Islet of Langerhans (tissue), 1 donor: ENCODE data around the gene STING1.
"Not testable (repeated sequence)": the region's sequence is repeated elsewhere in the genome, so short reads cannot be mapped to it uniquely, and the experiment has no call there.

Source experiments
- FAIRE-seq: peaks from one replicate; lab custom pipeline; 2011; peaks lifted over from hg19 to GRCh38; lab: Jason Lieb, UNC

STING1 gene

DNA sequence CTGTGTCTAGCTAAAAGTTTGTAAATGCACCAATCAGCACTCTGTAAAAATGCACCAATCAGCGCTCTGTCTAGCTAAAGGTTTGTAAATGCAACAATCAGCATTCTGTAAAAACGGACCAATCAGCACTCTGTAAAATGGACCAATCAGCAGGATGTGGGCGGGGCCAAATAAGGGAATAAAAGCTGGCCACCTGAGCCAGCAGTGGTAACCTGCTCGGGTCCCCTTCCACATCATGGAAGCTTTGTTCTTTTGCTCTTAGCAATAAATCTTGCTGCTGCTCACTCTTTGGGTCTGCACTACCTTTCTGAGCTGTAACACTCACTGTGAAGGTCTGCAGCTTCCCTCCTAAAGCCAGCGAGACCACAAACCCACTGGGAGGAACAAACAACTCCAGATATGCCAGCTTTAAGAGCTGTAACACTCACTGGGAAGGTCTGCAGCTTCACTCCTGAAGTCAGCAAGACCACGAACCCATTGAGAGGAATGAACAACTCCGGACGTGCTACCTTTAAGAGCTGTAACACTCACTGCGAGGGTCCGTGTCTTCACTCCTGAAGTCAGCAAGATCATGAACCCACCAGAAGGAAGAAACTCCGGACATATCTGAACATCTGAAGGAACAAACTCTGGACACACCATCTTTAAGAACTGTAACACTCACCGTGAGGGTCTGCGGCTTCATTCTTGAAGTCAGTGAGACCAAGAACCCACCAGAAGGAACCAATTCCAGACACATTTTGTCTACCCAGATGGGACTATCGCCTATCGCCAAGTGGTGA, 20.7 kb upstream of the STING1 start:
- not testable (repeated sequence) for FAIRE-seq

DNA sequence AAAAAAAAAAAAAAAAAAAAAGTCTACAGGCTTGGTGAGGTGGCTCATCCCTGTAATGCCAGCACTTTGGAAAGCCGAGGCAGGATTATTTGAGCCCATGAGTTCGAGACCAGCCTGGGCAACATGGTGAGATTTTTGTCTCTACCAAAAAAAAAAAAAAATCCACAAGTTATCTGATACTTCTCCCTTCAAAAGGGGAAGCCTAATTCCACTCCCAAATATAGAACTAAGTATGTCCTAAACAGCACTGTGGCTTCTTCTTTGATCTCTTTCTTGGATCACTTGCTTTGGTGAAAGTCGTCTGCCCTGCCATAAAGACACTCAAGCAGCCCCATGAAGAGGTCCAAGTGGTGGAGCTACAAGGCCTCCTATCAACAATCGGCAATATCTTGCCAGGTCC, 18.8 kb upstream of the STING1 start:
- no peak for FAIRE-seq

DNA sequence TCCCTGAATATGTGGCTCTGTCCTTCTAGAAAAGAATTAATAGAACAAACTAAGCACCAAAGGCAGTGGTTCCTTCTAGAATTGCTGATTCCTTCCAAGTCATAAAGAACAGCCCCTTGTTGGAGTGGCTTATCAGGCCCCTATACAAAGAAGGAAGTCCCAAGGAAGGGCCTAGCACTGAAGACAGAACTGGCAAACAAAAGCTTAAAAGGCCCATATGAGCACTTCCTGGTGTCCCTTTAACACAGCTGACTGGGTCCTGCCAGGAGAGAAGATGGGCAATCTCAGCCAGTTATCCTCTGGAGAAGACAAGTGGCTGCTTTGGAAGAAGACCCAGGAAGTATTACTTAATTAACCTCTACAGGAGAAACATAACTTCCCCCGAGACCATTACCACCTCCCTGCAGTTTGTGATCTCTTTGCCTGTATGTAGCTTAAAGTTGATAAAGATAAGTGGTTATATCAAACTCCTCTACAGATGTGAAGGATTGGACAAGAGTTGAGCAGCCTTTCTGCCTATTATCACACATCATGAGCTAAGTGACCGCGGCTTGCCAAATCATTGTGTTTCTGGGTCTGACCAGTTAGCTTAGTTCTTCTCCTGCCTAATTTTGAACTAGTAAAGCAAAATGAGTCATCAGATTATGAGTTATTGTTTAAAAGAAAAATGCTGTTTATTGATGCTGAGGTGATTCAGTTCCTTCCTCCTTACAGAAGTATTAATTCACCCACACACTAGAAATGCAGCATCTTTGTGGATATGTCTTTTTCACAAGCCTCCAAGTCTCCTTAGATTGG, 13.3 kb upstream of the STING1 start:
- FAIRE-seq = no peak

DNA sequence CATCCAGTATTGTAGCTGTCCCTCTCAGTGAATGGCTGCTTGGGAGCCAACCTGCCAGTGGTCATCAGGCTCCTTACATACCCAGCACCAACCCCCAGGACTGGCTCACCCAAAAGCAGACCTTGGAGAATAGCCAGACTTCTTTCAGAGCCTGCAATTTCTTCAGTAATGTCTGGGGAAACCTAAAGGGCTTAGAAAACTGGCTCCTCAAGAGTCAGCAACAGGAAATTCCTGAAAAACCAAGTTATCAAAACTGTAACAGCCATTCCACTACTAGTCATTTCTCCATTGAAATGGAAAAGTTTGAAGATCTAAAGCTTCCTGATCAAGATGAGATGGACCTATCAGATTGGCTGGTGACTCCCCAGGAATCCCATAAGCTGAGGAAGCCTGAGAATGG, 12.3 kb upstream of the STING1 start:
- no peak for FAIRE-seq

DNA sequence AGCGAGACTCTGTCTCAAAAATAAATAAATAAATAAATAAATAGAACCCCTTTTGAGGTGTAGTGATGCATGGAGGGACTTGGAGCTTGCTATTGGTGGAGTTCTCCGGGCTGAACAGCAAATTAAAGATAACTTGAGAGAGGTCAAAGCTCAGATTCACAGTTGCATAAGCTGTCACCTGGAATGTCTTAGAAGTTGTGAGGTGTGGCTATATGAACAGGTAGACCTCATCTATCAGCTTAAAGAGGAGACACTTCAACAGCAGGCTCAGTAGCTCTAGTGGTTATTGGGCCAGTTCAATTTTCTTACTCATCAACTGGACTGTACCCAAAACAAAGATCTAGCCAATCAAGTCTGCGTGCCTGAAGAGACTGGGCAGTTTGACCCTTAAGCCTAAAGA, 11.7 kb upstream of the STING1 start:
- no peak for FAIRE-seq

DNA sequence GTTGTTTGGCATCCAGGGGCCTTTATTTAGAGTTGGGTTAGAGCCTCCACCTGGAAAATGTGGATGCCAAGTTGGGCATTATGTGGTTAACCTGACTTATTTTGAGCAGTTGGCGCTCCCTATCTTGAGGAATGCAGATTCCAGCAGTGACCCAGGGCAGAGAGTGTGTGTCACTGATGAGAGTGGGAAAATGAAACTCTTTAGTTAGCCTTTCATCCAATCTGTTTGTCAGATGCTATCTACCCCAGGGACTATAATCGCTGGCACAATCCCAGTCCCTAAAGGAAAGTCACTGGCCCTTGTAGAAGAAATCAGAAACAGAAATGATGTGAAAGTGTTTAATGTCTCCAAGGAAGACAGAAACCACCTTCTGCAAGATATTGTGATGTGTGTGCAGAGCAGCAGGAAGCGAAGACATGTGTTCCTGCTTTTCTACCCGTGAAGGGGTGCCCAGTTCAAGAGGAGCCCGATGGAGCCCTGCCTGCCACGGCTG, 10.2 kb upstream of the STING1 start:
- FAIRE-seq = no peak

DNA sequence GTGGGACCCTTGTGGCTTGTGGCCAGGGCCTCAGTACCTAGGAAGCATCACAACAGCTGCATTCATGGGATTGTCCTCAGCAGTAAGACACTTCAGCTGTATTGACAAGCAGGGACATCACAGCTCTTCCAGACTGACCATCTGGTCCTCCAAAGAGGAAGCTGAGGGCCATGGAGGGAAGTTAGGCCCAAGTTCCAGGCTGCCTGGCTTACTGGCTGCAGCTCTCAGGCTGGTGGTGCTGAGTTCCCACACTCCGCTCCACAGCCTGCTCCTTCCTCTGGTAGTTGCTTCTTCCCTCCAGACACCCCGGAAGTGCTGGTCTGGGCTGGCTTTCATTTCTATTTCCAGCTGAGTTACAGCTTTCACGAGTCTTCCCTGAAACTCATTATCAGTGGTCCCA, 5.7 kb upstream of the STING1 start:
- FAIRE-seq = no peak

DNA sequence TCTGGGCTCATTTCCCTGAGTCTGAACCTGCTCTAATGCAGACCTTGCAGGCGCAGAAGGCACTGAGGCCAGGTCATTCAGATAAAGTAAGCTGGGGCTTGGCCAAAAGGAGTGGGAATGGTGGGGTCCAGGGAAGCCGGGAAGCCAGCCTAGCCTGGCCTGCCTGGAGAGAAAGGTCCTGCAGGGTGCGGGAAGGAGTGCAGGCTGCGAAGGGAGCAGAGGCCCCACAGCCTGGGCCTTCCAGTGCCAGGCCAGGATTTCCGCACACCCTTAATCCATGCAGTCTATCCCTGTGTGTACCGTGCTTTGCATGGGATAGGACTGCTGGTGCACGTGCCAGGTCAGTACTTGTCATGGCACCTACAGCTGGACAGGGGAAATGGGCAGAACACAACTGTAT, 3.6 kb upstream of the STING1 start:
- no peak for FAIRE-seq

DNA sequence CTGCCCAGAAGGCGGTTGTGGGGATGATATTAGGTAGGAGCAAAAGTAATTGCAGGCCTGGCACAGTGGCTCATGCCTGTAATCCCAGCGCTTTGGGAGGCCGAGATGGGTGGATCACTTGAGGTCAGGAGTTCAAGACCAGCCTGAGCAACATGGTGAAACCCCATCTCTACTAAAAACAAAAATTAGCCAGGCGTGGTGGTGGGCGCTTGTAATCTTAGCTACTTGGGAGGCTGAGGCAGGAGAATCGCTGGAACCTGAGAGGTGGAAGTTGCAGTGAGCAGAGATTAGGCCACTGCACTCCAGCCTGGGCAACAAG, 291 bp upstream of the STING1 start:
- not testable (repeated sequence) for FAIRE-seq

DNA sequence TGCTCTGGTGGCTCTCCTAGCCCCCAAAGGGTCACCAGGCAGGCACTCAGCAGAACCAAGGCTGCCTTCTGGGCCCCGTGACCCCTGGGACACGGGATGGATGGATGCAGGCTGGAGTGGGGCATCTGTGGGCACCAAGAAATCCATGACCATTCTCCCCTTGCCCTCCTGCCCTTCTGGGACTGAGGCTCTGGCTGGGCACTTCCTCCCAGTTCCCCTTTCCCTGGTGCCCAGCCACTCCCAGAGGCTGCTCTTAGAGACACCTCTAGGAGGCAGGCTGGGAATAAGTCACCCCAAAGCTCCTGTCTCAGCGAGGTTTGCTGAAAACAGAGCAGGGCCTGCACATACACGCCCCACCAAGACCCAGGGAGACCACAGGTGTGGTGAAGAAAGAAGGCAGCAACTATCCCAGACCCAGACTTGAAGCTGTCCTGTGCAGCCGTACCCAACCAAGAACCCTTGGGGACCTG, 943 bp downstream of the STING1 start:
- no peak for FAIRE-seq

DNA sequence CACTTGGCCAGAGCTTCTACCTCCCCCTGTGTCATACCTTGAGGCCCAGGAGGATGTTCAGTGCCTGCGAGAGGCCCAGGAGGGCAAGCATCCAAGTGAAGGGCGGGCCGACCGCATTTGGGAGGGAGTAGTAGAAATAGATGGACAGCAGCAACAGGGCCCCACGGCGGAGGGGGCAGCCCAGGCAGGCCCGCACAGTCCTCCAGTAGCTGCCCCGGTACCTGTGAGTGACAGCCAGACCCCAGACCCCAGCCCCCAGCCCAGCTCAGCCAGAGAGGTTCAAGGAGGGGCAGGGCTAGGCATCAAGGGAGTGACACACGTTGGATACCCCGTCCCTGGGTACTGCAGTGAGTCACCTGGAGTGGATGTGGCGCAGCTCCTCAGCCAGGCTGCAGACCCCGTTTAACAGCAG, 1.4 kb downstream of the STING1 start:
- FAIRE-seq = no peak

DNA sequence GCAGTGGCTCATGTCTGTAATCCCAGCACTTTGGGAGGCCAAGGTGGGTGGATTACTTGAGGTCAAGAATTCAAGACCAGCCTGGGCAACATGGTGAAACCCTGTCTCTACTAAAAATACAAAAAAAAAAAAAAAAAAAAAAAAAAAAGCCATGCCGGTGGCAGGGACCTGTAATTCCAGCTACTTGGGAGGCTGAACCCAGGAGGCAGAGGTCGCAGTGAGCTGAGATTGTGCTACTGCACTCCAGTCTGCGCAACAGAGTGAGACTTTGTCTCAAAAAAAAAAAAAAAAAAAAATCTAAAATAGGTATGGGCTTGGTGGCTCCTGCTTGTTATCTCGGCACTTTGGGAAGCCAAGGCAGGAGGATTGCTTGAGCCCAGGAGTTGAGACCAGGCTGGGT, 2.8 kb downstream of the STING1 start:
- FAIRE-seq = not testable (repeated sequence)

DNA sequence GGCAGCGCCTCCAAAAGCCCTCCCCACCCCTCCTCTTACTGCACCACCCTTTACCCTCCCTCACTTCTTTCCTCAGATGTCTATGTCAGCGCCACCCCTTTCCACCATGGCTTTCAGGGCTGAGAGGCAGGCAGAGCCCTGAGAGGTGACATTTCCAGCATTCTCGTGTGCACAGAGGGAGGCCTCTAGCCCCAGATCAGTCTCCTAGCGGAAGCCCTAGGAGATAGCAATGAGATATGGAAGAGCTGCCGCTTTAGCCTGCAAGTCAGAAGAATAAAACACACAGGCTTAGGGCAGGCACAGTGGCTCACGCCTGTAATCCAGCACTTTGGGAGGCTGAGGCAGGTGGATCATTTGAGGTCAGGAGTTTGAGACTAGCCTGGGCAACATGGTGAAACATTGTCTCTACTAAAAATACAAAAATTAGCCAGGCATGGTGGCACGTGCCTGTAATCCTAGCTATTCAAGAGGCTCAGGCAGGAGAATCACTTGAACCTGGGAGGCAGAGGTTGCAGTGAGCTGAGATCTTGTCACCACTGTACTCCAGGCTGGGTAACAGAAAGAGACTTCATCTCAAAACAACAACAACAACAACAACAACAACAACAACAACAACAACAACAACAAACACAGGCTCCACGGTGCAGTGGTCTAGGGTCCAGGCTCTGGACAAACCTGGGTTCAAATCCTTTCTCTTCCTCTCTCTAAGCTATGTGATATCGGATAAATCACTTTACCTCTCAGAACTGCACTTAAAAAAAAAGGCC, 3.7 kb downstream of the STING1 start:
- FAIRE-seq = not testable (repeated sequence)

DNA sequence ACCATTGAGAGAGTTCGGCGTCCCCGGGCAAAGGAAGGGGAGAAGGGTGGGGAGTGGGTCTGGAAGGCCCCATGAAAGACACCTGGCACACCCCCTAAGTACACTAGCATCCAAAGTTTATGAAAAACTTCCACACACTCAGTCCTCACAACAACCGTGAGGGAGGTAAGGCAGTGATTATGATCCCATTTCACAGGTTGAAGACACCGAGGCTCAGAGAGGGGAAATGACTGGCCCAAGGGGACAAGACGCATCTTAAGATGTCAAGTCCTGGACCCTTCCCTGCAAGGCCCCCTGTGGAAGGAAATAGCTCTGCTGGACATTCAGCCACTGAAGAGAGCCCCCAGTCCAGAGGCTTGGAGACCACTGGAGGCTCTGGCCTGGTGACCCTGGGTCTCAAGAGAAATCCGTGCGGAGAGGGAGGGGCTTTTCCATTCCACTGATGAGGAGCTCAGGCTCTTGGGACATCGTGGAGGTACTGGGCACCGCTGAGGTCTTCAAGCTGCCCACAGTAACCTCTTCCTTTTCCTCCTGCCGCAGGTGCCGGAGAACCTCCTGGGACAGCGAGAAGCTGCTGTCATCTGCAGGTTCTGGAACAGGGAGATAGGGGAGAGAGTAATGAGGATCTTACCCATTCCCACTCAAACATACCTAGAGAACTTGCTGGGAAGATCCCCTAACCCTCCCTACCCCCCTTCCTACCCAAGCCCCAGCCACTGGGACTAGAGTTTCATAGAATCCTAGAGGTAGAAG, 6.5 kb downstream of the STING1 start:
- FAIRE-seq = no peak

DNA sequence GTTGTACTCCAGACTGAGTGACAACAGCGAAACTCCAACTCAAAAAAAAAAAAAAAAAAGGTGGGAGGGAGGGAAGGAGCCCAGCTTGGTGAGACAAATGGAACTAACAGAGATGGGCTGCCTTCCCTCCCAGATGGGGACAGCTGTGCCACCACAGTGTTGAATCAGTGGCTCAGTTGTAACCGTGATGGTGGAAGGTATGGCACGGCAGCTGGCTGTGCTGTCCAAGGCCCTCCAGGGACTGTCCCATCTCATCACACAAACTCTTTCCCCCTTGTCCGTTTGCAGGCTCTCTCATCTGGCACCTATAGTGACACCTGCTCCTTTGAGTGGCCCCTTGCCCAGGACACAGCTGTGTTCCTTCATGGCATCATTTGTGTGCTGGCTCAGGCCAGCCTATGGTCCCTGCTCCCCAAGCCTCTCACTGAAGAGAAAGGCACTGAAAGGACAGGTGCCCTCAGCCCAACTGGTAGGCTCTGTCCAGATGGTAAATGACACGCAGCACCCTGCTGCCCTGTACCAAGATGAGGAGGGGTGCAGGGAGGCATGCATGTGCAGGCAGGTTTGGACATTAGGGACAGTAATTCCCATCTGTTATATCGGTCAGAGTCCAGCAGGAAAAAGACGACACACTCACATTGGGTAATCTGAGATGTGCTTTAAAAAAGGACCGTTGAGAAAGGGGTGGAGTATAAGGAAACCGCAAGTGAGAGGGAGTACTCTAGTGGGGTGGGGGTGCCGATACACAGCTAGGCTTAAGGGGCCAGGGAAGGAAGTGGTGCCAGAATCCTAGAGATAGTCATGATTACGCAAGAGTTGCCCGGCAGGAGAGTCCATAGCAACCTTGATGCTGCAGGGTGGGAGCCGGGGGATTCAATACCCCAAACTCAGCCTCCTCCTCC, 7.4 kb downstream of the STING1 start:
- no peak for FAIRE-seq

DNA sequence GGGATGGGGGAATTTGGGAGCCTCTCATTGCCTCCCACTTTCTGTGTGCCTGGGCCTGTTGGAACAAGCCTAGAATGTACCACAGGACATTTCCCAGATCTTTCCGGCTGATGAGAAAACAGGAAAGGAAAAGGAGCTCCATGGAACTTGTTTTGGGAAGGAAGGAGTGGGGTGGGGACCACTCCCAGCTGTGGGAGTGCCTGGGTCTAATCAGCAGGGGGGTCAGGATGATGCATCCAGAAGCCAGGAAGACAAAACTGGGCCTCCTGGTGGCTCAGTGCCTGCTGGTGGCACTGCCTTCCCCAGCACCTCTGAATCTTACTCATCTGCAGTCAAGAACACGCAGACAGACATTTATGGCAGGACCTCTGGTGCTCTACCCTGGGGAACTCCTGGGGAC, 9.0 kb downstream of the STING1 start:
- no peak for FAIRE-seq

DNA sequence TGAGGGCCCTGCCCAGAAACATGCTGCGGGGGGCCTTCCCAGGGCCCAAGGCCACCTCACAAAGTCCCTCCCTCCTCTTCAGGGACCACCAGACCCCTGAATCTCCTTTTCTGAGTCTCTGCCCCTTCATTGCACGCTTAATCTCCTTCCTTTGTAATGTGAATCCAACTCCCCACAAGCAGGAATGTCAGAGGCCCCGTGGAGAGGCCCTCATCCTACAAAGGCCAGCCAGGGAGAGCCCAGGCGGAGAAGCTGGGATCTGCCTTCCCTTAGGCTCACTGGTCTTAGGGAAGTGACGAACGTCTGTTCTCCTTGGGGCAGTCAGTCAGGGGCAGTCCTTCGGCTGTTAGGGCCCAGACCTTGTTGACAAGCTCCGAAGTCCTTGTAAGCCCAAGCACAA, 9.5 kb downstream of the STING1 start:
- FAIRE-seq = no peak

DNA sequence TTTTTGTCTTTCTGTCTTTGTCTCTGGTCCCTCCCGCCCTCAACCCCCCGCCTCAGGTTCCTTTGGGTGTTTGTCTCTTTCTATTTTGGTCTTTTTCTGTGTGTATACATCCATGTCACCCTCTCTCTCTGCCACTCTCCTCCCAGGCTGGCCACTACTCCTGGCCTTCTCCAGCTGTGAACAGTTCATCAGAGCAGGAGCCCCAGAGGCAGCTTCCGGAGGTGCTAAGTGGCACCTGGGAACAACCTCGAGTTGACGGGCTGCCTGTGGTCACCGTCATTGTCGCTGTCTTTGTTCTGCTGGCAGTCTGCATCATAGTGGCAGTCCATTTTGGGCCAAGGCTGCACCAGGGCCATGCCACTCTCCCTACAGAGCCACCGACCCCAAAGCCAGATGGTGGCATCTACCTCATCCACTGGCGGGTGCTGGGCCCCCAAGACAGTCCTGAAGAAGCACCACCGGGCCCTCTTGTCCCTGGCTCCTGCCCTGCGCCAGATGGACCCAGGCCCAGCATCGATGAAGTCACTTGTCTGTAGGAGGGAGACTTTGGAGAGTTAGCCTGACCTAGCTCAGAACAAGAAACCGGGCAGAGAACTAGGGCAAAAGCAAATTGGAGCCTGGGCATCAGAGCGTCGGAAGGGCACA, 10.1 kb downstream of the STING1 start:
- FAIRE-seq = no peak

DNA sequence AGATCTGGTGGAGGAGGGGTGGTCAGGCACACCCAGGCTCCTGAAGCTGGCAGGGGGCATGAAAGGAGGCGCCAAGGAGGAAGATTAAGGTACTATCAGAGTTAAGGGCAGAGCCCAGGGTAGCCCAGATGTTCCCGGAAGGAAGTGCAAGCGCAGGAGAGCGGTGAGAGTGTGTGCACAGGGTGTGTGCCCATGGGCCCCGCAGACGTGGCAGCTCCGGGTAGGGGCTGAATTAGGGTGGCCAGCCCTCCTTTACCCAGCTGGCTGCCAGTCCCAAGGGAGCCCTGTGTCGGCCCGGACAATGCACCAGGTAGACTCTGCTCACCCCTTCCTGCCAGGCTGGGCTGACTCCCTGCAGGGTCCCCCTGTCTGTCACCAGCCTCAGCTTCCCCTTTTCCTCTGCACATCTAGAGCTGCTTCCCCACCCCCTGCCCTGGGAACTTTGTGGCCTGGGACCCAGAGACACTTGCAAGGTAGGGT, 11.7 kb downstream of the STING1 start, which contains the start of gene SMIM33:
Gene SMIM33, plus strand, starts transcription at position 184 of the 480 bp plus-strand sequence. Its CDS starts 118 bp downstream, at position 302.
- no peak for FAIRE-seq

DNA sequence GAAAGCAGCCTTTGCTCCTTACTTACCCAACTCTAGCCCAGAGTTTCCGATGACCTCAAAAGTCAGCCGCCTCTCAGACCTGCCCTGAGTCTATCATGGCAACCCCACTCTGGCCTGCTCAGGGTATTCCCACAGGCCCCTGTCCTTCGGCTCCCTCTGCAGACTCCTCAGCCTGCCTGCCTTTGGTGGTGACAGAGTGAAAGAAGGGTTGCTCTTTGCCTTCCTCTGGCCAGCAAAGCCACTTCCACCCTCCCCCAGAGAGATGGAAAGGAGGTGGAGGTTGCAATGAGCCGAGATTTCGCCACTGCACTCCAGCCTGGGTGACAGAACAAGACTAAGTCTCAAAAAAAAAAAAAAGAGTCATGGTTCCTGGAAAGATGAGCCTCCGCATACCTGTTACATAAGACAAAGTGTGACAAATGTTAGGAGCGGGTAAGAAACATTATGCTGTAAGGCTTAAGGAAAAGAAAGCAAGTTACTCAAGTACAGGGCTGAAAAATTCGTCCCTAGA, 14.1 kb downstream of the STING1 start:
- FAIRE-seq = no peak
